SH-SY5Y (cell line): Measurements from ENCODE around the gene NAT16.

Source experiments
- GATA2 ChIP-seq: IDR thresholded peaks from 2 replicates; pipeline ENCODE4 v1.6.1; 2011; ENCODE audit warnings: mild to moderate bottlenecking, low read depth, low read length
- GATA3 ChIP-seq: IDR thresholded peaks from 2 replicates; pipeline ENCODE4 v1.6.1; 2011; ENCODE audit warnings: low read depth, mild to moderate bottlenecking, low read length, moderate library complexity

NAT16 gene

GRCh38 chr7:101179117-101179516, 976 bp downstream of the NAT16 start:
- no peak for TF ChIP-seq GATA3
- TF ChIP-seq GATA2: no peak

GRCh38 chr7:101177644-101178043, 2.4 kb downstream of the NAT16 start:
- TF ChIP-seq GATA2: no peak
- no peak for TF ChIP-seq GATA3

GRCh38 chr7:101175664-101176063, 4.4 kb downstream of the NAT16 start:
- TF ChIP-seq GATA3 (no peak), GATA2 (no peak)

- no peak for TF ChIP-seq GATA2
- no peak for TF ChIP-seq GATA3
These were observed 5.7 kb downstream of the NAT16 start for GRCh38 chr7:101174322-101174854.

- TF ChIP-seq GATA2: no peak
- no peak for TF ChIP-seq GATA3
These were observed 6.3 kb downstream of the NAT16 start for GRCh38 chr7:101173752-101174244.

GRCh38 chr7:101172854-101173751, 7.0 kb downstream of the NAT16 start:
- no peak for TF ChIP-seq GATA3

- TF ChIP-seq GATA3: no peak
- TF ChIP-seq GATA2: no peak
These were observed 7.9 kb downstream of the NAT16 start for GRCh38 chr7:101172005-101172853.

- no peak for TF ChIP-seq GATA3
- no peak for TF ChIP-seq GATA2
These were observed 8.7 kb downstream of the NAT16 start for GRCh38 chr7:101171442-101171837.

- TF ChIP-seq GATA2 (no peak), GATA3 (no peak)
These were observed 9.3 kb downstream of the NAT16 start for GRCh38 chr7:101170617-101171441.

GRCh38 chr7:101169838-101170551, 10.1 kb downstream of the NAT16 start:
- TF ChIP-seq GATA2 (peak; percentile 93), GATA3 (no peak)

GRCh38 chr7:101169110-101169837, 10.8 kb downstream of the NAT16 start:
- no peak for TF ChIP-seq GATA2
- no peak for TF ChIP-seq GATA3

GRCh38 chr7:101168412-101169049, 11.6 kb downstream of the NAT16 start:
- TF ChIP-seq GATA3 (no peak), GATA2 (no peak)
